ENCODE measurements around the gene LCE1B.

Gene LCE1B

DNA sequence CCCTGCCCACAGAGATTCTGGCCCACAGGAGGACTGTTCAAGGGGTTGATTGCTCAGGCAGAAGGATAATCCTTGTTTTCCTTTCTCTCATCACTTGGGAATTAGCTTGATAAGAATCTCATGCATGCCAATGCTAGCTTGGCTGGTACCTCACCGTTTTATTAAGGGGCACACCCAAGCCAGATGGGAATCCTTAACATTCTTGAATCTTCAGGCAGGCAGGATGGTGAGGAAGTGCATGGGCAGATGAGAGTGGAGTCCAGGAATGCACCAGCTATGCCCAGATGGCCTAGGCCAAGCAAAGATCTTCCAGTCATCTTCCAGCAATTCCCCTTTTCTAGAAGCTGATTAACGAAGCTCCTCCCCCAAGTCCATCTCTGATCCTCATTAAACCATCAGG is 43.9 kb downstream of the LCE1B start:
- ChIA-PET CTCF (interaction anchor here (0.7 to 3.0 kb wide), 7 partner anchors 10 to 202 kb away, joined by 3 to 20 read pairs (median 8); no protein-coding TSS in a partner anchor), POLR2A (no interaction called here)
- TF ChIP-seq, protein P1, sequence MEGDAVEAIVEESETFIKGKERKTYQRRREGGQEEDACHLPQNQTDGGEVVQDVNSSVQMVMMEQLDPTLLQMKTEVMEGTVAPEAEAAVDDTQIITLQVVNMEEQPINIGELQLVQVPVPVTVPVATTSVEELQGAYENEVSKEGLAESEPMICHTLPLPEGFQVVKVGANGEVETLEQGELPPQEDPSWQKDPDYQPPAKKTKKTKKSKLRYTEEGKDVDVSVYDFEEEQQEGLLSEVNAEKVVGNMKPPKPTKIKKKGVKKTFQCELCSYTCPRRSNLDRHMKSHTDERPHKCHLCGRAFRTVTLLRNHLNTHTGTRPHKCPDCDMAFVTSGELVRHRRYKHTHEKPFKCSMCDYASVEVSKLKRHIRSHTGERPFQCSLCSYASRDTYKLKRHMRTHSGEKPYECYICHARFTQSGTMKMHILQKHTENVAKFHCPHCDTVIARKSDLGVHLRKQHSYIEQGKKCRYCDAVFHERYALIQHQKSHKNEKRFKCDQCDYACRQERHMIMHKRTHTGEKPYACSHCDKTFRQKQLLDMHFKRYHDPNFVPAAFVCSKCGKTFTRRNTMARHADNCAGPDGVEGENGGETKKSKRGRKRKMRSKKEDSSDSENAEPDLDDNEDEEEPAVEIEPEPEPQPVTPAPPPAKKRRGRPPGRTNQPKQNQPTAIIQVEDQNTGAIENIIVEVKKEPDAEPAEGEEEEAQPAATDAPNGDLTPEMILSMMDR (IDR thresholded peaks at IDR 0.05; ENCODE audit: control extremely low read depth, extremely low read depth, low read depth, missing control alignments), result no peak
- DNase-seq (ENCODE audit: extremely low spot score), result no peak

DNA sequence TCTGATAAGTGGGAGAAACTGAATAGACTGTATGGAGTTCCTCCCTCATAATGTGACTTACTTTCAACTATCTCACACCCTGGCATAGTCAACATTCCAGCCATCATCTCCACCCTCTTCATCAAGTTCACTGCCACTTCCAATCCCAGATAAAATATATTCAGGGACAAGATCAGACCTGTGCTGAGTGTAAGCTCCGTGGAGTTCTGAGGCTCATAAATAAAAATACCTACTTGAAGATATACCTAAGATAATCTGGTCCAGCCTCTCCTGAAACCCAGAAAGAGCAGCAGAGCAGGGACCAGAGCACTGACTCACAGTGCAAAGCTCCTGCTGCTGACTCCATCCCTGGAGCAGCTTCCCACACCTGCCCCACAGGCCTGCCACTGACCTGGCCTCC is 46.3 kb downstream of the LCE1B start:
- TF ChIP-seq, protein P1 (IDR thresholded peaks at IDR 0.05; ENCODE audit: control extremely low read depth, extremely low read depth, low read depth, missing control alignments), result no peak
- ChIA-PET POLR2A (no interaction called here), CTCF (interaction anchor here (1.0 to 3.0 kb wide), 3 partner anchors 12 to 335 kb away, joined by 3 to 20 read pairs (median 3); no protein-coding TSS in a partner anchor)
- DNase-seq (ENCODE audit: extremely low spot score), result no peak

DNA sequence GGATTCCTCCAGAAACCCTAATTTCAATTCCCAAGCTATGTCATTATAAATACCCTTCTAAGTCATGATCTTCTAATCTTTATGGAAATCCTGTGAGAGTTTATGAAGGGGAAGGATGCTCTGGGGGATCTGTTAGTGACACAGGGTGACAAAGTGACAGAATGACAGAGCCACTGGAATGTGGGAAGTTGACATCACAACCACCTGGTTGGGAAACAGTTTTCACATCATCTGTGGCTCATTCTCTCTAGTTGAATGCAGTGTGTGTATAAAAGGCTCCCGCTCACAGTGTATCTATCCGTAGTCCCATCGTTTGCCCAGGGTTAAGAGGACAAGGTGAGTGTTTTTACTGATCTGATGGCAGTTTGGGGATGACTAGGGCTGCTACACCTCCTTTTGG is 47.9 kb downstream of the LCE1B start, which contains the start of gene LCE7A:
LCE7A (plus strand) TSS at position 301 of the 400 bp plus-strand sequence. CDS start 702 bp downstream, outside the sequence.
- CTCF ChIA-PET, result interaction anchor here (1.2 kb wide), 1 partner anchor 9 kb away, joined by 3 read pairs; no protein-coding TSS in a partner anchor
- POLR2A ChIA-PET, result no interaction called here
- no peak for DNase-seq (ENCODE audit: extremely low spot score)
- TF ChIP-seq, protein P1 (IDR thresholded peaks at IDR 0.05; ENCODE audit: control extremely low read depth, extremely low read depth, low read depth, missing control alignments), result no peak

DNA sequence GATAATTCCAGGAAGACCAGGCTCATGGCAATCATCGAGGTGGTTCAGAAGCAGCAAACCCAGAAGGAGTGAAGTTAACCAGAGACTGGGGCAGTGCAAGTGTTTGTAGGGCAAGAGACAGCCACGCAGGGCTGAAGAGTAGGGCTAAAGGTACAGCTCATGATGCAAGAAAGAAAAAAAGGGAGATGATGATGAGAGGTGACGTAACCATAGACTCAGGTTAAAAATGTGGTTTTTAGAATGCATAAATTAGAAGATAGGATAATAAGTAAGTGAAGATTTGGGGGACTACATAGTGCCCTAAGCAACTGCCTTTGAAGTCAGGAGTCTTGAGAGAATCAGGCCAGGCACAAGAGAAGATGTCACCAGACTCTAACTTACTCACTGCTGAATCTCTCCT is 48.4 kb downstream of the LCE1B start:
- POLR2A ChIA-PET, result no interaction called here
- no peak for DNase-seq (ENCODE audit: extremely low spot score)
- TF ChIP-seq, protein P1 (IDR thresholded peaks at IDR 0.05; ENCODE audit: control extremely low read depth, extremely low read depth, low read depth, missing control alignments), result no peak
- CTCF ChIA-PET, result interaction anchor here (0.9 to 1.4 kb wide), 5 partner anchors 9 to 333 kb away, joined by 3 to 4 read pairs (median 3); no protein-coding TSS in a partner anchor

DNA sequence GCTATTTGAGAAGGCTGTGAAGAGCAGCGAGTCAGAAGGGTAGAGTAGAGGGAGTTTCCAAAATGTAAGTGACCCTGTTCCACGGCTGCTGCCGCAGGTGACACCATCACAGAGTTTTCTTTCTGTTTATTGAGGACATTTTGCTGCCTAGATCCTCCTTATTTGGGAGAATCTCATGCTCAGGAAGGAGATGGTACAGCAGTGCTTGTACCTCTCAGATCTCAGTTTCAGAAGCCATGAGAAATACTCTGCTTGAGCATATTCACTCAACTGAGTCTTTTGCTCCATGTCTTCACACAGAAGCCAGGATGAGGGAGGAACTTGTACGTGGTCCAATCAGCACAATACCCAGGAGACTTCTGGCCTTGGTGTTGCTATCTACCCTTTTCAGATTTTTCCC is 49.6 kb downstream of the LCE1B start:
- TF ChIP-seq, protein P1 (IDR thresholded peaks at IDR 0.05; ENCODE audit: control extremely low read depth, extremely low read depth, low read depth, missing control alignments), result no peak
- DNase-seq (ENCODE audit: extremely low spot score), result no peak
- CTCF ChIA-PET, result interaction anchor here (1.0 to 1.4 kb wide), 4 partner anchors 9 to 332 kb away, joined by 3 to 10 read pairs (median 4); no protein-coding TSS in a partner anchor
- POLR2A ChIA-PET, result no interaction called here
